Colonic mucosa (tissue), 4 donors: ENCODE data around the gene DTNA. TPM values are rescaled to one million over a fixed set of nuclear protein-coding genes. Genes with fewer than 3 reads are reported as not detected.

Experiments used
- DNase-seq: peaks from one replicate; pipeline ENCODE4 v3.0.0-alpha.2; 2020
- H3K27ac ChIP-seq: fragments of 200-600 bp; one replicate; pipeline ENCODE4 v1.8.0; 2021
- H3K27me3 ChIP-seq: fragments of 200-600 bp; one replicate; pipeline ENCODE4 v1.8.0; 2021
- H3K36me3 ChIP-seq: fragments of 200-600 bp; one replicate; pipeline ENCODE4 v1.8.0; 2021
- H3K4me1 ChIP-seq: fragments of 200-600 bp; one replicate; pipeline ENCODE4 v1.8.0; 2021; ENCODE audit warnings: mild to moderate bottlenecking
- H3K4me3 ChIP-seq: fragments of 200-600 bp; one replicate; pipeline ENCODE4 v1.8.0; 2021
- H3K9ac ChIP-seq, 2 donors: one replicate each; pipeline ENCODE4 v1.7.0; 2013; ENCODE audit warnings: control low read depth in 2 of 2, low read depth in 2 of 2, low read length in 2 of 2
- H3K9me3 ChIP-seq: fragments of 200-600 bp; one replicate; pipeline ENCODE4 v1.8.0; 2021
- intact Hi-C: fragments of 100-400 bp; cut with DNase I; formaldehyde crosslinking; loops from one replicate; pipeline ENCODE4 v1.14.1; 2022
- total RNA-seq, 2 donors: library from RNA; stranded (reverse); fragmentation: NEBNext Ultra II Directional in 1 of 2; extraction: Animal tissue kit (Norgen Biotek cat#: 25700) in 1 of 2; gene quantifications; one replicate each; pipeline ENCODE4 v1.2.1, GENCODE V29; 2021
- TF ChIP-seq, protein P1 (sequence below): fragments of 200-600 bp; IDR thresholded peaks from one replicate; pipeline ENCODE4 v1.8.0; 2022; ENCODE audit warnings: antibody characterized with exemption, mild to moderate bottlenecking
- donor health status: healthy.
- donor health status: DM: no; HTN: no; CAD: no.
- donor health status: DM: no; HTN: no; CAD: no.

The DTNA gene
- total RNA-seq, 2 donors from 2014 or later = 1.3 to 7.5 TPM

- Histone ChIP-seq H3K27ac (no peak overlapping the region), H3K4me3 (no peak overlapping the region), H3K27me3 (no peaks in the 10 kb centered on the region), H3K9me3 (no peaks in the 10 kb centered on the region), H3K4me1 (no peaks in the 10 kb centered on the region), H3K9ac (no peak overlapping the region), H3K36me3 (no peaks in the 10 kb centered on the region)
- TF ChIP-seq, protein P1, sequence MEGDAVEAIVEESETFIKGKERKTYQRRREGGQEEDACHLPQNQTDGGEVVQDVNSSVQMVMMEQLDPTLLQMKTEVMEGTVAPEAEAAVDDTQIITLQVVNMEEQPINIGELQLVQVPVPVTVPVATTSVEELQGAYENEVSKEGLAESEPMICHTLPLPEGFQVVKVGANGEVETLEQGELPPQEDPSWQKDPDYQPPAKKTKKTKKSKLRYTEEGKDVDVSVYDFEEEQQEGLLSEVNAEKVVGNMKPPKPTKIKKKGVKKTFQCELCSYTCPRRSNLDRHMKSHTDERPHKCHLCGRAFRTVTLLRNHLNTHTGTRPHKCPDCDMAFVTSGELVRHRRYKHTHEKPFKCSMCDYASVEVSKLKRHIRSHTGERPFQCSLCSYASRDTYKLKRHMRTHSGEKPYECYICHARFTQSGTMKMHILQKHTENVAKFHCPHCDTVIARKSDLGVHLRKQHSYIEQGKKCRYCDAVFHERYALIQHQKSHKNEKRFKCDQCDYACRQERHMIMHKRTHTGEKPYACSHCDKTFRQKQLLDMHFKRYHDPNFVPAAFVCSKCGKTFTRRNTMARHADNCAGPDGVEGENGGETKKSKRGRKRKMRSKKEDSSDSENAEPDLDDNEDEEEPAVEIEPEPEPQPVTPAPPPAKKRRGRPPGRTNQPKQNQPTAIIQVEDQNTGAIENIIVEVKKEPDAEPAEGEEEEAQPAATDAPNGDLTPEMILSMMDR = no peak
- intact Hi-C loops = no loop called here
- no peak for DNase-seq
Observed at GRCh38 chr18:34771958-34772357, 61.9 kb downstream of the DTNA start.

- no peak overlapping the region for H3K27ac ChIP-seq
- H3K36me3 ChIP-seq = no peaks in the 10 kb centered on the region
- no peak for DNase-seq
- H3K4me1 ChIP-seq = no peaks in the 10 kb centered on the region
- no peaks in the 10 kb centered on the region for H3K27me3 ChIP-seq
- H3K9ac ChIP-seq = no peak overlapping the region
- intact Hi-C loops = no loop called here
- TF ChIP-seq, protein P1 = no peak
- H3K9me3 ChIP-seq = no peaks in the 10 kb centered on the region
- no peak overlapping the region for H3K4me3 ChIP-seq
Observed at GRCh38 chr18:34772887-34773286, 62.8 kb downstream of the DTNA start.

GRCh38 chr18:34773378-34773777 is 63.3 kb downstream of the DTNA start:
- Histone ChIP-seq H3K36me3 (no peaks in the 10 kb centered on the region), H3K27ac (no peak overlapping the region), H3K4me3 (no peak overlapping the region), H3K9me3 (no peaks in the 10 kb centered on the region), H3K27me3 (no peaks in the 10 kb centered on the region), H3K4me1 (no peaks in the 10 kb centered on the region), H3K9ac (no peak overlapping the region)
- intact Hi-C loops = no loop called here
- TF ChIP-seq, protein P1 = no peak
- no peak for DNase-seq

- no peaks in the 10 kb centered on the region for H3K36me3 ChIP-seq
- no peaks in the 10 kb centered on the region for H3K27me3 ChIP-seq
- H3K4me3 ChIP-seq = no peak overlapping the region
- TF ChIP-seq, protein P1 = no peak
- no peaks in the 10 kb centered on the region for H3K9me3 ChIP-seq
- H3K4me1 ChIP-seq = no peaks in the 10 kb centered on the region
- intact Hi-C loops = no loop called here
- no peak overlapping the region for H3K27ac ChIP-seq
- no peak overlapping the region for H3K9ac ChIP-seq
- DNase-seq = no peak
Observed at GRCh38 chr18:34773961-34774766, 64.1 kb downstream of the DTNA start.

GRCh38 chr18:34775461-34775860 is 65.4 kb downstream of the DTNA start:
- no peaks in the 10 kb centered on the region for H3K36me3 ChIP-seq
- no peak overlapping the region for H3K9ac ChIP-seq
- H3K4me1 ChIP-seq = no peaks in the 10 kb centered on the region
- H3K9me3 ChIP-seq = no peaks in the 10 kb centered on the region
- H3K4me3 ChIP-seq = no peak overlapping the region
- H3K27ac ChIP-seq = no peak overlapping the region
- TF ChIP-seq, protein P1 = no peak
- intact Hi-C loops = no loop called here
- DNase-seq = no peak
- no peaks in the 10 kb centered on the region for H3K27me3 ChIP-seq
